Measurements from ENCODE around the gene PARP14. TPM values are rescaled to one million over a fixed set of nuclear protein-coding genes. Genes with fewer than 3 reads are reported as not detected.

PARP14 gene
- total RNA-seq, 2 donors from 2014 or later, result 22.8 to 35.9 TPM

DNA sequence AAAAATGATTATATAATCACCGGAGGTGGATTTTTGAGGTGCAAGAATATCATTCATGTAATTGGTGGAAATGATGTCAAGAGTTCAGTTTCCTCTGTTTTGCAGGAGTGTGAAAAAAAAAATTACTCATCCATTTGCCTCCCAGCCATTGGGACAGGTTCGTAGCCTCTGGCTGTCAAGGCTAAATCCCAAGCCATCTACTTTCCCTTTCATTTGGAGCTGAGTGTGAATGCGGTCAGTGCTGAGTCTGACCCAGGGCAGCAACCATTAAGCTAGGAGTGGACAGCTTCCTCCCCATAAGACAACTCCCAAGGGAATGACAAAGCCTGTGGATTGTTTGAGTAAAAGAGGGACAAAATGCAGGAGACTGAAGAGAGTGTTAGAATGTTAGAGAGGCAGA is 33.6 kb downstream of the PARP14 start:
- Histone ChIP-seq H3K4me1 (no peaks in the 10 kb centered on the region), H3K9me3 (no peaks in the 10 kb centered on the region), H3K27me3 (no peaks in the 10 kb centered on the region), H3K27ac (no peak overlapping the region), H3K4me3 (no peak overlapping the region), H3K36me3 (peaks cover 18% of the 10 kb centered on the region), H3K9ac (ENCODE audit: low read depth in 2 of 2, low read length in 2 of 2) (no peak overlapping the region)
- no peak for DNase-seq
- TF ChIP-seq, protein P1, sequence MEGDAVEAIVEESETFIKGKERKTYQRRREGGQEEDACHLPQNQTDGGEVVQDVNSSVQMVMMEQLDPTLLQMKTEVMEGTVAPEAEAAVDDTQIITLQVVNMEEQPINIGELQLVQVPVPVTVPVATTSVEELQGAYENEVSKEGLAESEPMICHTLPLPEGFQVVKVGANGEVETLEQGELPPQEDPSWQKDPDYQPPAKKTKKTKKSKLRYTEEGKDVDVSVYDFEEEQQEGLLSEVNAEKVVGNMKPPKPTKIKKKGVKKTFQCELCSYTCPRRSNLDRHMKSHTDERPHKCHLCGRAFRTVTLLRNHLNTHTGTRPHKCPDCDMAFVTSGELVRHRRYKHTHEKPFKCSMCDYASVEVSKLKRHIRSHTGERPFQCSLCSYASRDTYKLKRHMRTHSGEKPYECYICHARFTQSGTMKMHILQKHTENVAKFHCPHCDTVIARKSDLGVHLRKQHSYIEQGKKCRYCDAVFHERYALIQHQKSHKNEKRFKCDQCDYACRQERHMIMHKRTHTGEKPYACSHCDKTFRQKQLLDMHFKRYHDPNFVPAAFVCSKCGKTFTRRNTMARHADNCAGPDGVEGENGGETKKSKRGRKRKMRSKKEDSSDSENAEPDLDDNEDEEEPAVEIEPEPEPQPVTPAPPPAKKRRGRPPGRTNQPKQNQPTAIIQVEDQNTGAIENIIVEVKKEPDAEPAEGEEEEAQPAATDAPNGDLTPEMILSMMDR (IDR thresholded peaks at IDR 0.05), result no peak
- intact Hi-C loops (cut with DNase I), result no loop called here

- H3K4me3 ChIP-seq, result no peak overlapping the region
- TF ChIP-seq, protein P1 (IDR thresholded peaks at IDR 0.05), result no peak
- H3K4me1 ChIP-seq, result no peaks in the 10 kb centered on the region
- no peaks in the 10 kb centered on the region for H3K27me3 ChIP-seq
- no peaks in the 10 kb centered on the region for H3K9me3 ChIP-seq
- no peak overlapping the region for H3K9ac ChIP-seq (ENCODE audit: low read depth in 2 of 2, low read length in 2 of 2)
- peaks cover 19% of the 10 kb centered on the region for H3K36me3 ChIP-seq
- no peak overlapping the region for H3K27ac ChIP-seq
- intact Hi-C loops (cut with DNase I), result no loop called here
- no peak for DNase-seq
Observed at GRCh38 chr3:122716667-122717066, 36.0 kb downstream of the PARP14 start.

DNA sequence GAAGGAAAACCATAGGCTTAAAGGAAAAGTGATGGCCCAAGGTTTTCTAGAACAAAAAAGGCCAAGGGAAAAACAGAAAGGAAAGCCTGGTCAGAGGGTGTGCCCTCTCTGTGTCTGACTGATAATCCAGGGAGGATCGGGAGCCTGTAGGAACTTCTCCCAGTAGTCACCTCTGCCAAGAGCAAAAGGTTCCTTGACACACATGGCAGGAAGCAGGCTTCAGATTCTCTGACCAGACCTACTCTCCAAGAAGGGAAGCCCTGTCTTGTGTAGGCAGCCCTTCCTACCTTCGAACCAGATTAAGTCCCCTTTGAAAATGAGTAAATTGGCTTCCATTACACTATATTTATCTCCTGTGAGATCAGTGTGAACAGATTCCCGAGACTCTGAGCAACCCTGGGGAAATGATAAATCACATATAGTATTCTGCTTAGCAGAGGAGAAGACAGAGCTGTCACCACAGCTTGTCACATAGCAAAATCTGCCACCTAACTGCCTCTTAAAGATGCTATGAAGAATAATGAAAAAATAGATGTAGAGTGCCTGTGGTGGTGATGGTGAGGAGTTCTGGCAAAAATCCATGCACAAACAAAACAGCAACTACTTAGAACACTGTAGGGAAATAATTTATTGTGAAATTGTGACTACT is 38.8 kb downstream of the PARP14 start:
- H3K9me3 ChIP-seq, result no peaks in the 10 kb centered on the region
- H3K27me3 ChIP-seq, result no peaks in the 10 kb centered on the region
- intact Hi-C loops (cut with DNase I), result no loop called here
- H3K4me3 ChIP-seq, result no peak overlapping the region
- TF ChIP-seq, protein P1 (IDR thresholded peaks at IDR 0.05), result no peak
- no peaks in the 10 kb centered on the region for H3K4me1 ChIP-seq
- no peak for DNase-seq
- H3K27ac ChIP-seq, result no peak overlapping the region
- H3K36me3 ChIP-seq, result peaks cover 14% of the 10 kb centered on the region
- H3K9ac ChIP-seq (ENCODE audit: low read depth in 2 of 2, low read length in 2 of 2), result no peak overlapping the region

DNA sequence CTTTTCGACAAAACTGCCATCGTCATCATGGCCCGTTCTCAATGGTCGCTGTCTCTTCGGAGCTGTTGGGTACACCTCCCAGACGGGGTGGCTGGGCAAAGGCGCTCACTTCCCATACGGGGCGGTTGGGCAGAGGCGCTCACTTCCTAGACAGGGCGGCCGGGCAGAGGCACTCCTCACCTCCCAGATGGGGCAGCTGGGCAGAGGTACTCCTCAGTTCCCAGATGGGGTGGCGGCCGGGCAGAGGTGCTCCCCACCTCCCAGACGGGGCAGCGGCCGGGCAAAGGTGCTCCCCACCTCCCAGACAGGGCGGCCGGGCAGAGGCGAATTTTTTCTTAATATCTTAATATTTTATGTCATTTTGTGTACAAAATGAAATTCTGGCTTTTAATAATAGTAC is 44.5 kb downstream of the PARP14 start:
- Histone ChIP-seq H3K36me3 (peaks cover 4% of the 10 kb centered on the region), H3K4me1 (no peaks in the 10 kb centered on the region), H3K27me3 (no peaks in the 10 kb centered on the region), H3K27ac (no peak overlapping the region), H3K4me3 (no peak overlapping the region), H3K9me3 (no peaks in the 10 kb centered on the region), H3K9ac (ENCODE audit: low read depth in 2 of 2, low read length in 2 of 2) (no peak overlapping the region)
- intact Hi-C loops (cut with DNase I), result no loop called here
- TF ChIP-seq, protein P1 (IDR thresholded peaks at IDR 0.05), result no peak
- no peak for DNase-seq

DNA sequence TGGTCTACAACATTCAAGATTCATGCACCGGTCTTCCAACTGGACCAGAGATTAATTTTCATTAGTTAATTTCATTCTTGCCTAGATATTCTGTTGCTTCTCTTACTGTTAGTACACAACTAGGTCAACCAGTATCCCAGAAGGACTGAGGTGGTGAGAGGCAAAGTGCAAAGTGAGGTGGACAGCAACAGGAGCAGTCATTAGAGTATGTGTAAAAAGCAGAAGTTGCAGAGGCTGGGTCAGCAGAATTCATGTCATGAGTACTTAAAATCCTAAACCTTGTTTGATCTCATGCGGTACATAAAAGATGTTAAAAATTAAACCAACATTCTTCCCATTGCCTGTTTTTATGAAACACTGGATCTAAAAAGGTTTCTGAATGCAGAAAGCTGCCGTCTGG is 46.7 kb downstream of the PARP14 start:
- intact Hi-C loops (cut with DNase I), result no loop called here
- H3K4me3 ChIP-seq, result no peak overlapping the region
- H3K4me1 ChIP-seq, result no peaks in the 10 kb centered on the region
- no peak overlapping the region for H3K9ac ChIP-seq (ENCODE audit: low read depth in 2 of 2, low read length in 2 of 2)
- H3K9me3 ChIP-seq, result no peaks in the 10 kb centered on the region
- H3K27ac ChIP-seq, result no peak overlapping the region
- no peak for DNase-seq
- TF ChIP-seq, protein P1 (IDR thresholded peaks at IDR 0.05), result no peak
- peaks cover 4% of the 10 kb centered on the region for H3K36me3 ChIP-seq
- no peaks in the 10 kb centered on the region for H3K27me3 ChIP-seq

Measured in colonic mucosa (tissue), 4 donors.